Thymus (tissue), 11 donors: ENCODE results near the gene TPPP3. TPM values are rescaled to one million over a fixed set of nuclear protein-coding genes. Genes with fewer than 3 reads are reported as not detected.

Experiments used
- DNase-seq, 9 donors: peaks; one replicate each; pipeline ENCODE4 v3.0.0-alpha.2; 2013; ENCODE audit warnings: low spot score in 9 of 9, low read depth in 6 of 9, missing footprints in 1 of 9
- H3K27ac ChIP-seq, 2 donors: one replicate each; pipeline ENCODE4 v1.5.1; 2013; ENCODE audit warnings: control low read depth in 1 of 2, low read depth in 1 of 2, low read length in 1 of 2, mild to moderate bottlenecking in 1 of 2, moderate library complexity in 1 of 2
- H3K27me3 ChIP-seq, 2 donors: one replicate each; pipeline ENCODE4 v1.5.1; 2013; ENCODE audit warnings: low read length in 1 of 2; ENCODE audit not compliant: control insufficient read depth in 2 of 2, insufficient read depth in 1 of 2
- H3K36me3 ChIP-seq, 2 donors: one replicate each; pipeline ENCODE4 v1.5.1; 2013; ENCODE audit warnings: low read length in 1 of 2, mild to moderate bottlenecking in 1 of 2, moderate library complexity in 1 of 2; ENCODE audit not compliant: control insufficient read depth in 2 of 2, insufficient read depth in 2 of 2
- H3K4me1 ChIP-seq, 2 donors: one replicate each; pipeline ENCODE4 v1.5.1; 2013; ENCODE audit warnings: low read length in 2 of 2; ENCODE audit not compliant: control insufficient read depth in 2 of 2, insufficient read depth in 2 of 2
- H3K4me3 ChIP-seq, 2 donors: one replicate each; pipeline ENCODE4 v1.5.1; 2013; ENCODE audit warnings: low read length in 2 of 2, control low read depth in 1 of 2, mild to moderate bottlenecking in 1 of 2
- H3K9me3 ChIP-seq, 2 donors: one replicate each; pipeline ENCODE4 v1.5.1; 2013; ENCODE audit warnings: low read length in 1 of 2, mild to moderate bottlenecking in 1 of 2; ENCODE audit not compliant: control insufficient read depth in 2 of 2, insufficient read depth in 1 of 2
- WGBS: extraction: QIAGEN DNeasy Blood & Tissue Kit; methylation state at CpG from one replicate; pipeline ENCODE4 v1.1.7; 2013; 5-methylcytosine and 5-hydroxymethylcytosine counted together
- polyA plus RNA-seq: library from polyadenylated mRNA; stranded (reverse); fragments of 200-250 nt; gene quantifications from one replicate; pipeline ENCODE4 v1.2.3, GENCODE V29; 2013
- total RNA-seq: library from RNA; stranded (reverse); fragments of 120-200 nt; gene quantifications from one replicate; pipeline ENCODE4 v1.2.4, GENCODE V29; 2013
- donor health status: healthy.

The TPPP3 gene
- total and polyA plus RNA-seq, 2 donors: 1.6 to 9.0 TPM

- Histone ChIP-seq H3K36me3 (no peaks in the 10 kb centered on the region), H3K4me3 (no peak overlapping the region), H3K27ac (no peak overlapping the region), H3K9me3 (peaks cover 0 to 15% of the 10 kb centered on the region in 2 donors), H3K4me1 (peaks cover 0 to 15% of the 10 kb centered on the region in 2 donors), H3K27me3 (peaks cover 40 to 97% of the 10 kb centered on the region in 2 donors)
- WGBS: 50% methylated on average over 10 of the region's 10 CpGs
- no peak for DNase-seq
These were observed 1.8 kb upstream of the TPPP3 start for GRCh38 chr16:67395105-67395457.

- no peak overlapping the region for H3K27ac ChIP-seq
- no peak overlapping the region for H3K4me3 ChIP-seq
- H3K9me3 ChIP-seq: peaks cover 0 to 15% of the 10 kb centered on the region in 2 donors
- DNase-seq: no peak
- H3K27me3 ChIP-seq: peaks cover 40 to 96% of the 10 kb centered on the region in 2 donors
- H3K4me1 ChIP-seq: peaks cover 0 to 17% of the 10 kb centered on the region in 2 donors
- 6% methylated on average over 88 of the region's 88 CpGs for WGBS
- no peaks in the 10 kb centered on the region for H3K36me3 ChIP-seq
These were observed 1.1 kb upstream of the TPPP3 start for GRCh38 chr16:67394155-67395104.

GRCh38 chr16:67393788-67394154 lies 473 bp upstream of the TPPP3 start:
- peaks cover 40 to 92% of the 10 kb centered on the region in 2 donors for H3K27me3 ChIP-seq
- no peak overlapping the region for H3K27ac ChIP-seq
- DNase-seq: no peak
- H3K9me3 ChIP-seq: peaks cover 0 to 15% of the 10 kb centered on the region in 2 donors
- peak overlapping the region in 1 of 2 donors; percentile 4 for H3K4me3 ChIP-seq
- H3K36me3 ChIP-seq: no peaks in the 10 kb centered on the region
- WGBS: 9% methylated on average over 20 of the region's 20 CpGs
- H3K4me1 ChIP-seq: peaks cover 0 to 17% of the 10 kb centered on the region in 2 donors

- Histone ChIP-seq H3K4me3 (no peak overlapping the region), H3K27ac (no peak overlapping the region), H3K36me3 (no peaks in the 10 kb centered on the region), H3K4me1 (peaks cover 0 to 17% of the 10 kb centered on the region in 2 donors), H3K9me3 (peaks cover 0 to 15% of the 10 kb centered on the region in 2 donors), H3K27me3 (peaks cover 39 to 90% of the 10 kb centered on the region in 2 donors)
- DNase-seq: no peak
- WGBS: 92% methylated on average over 18 of the region's 18 CpGs
These were observed 818 bp downstream of the TPPP3 start for GRCh38 chr16:67392301-67393059.

- H3K27ac ChIP-seq: no peak overlapping the region
- no peak overlapping the region for H3K4me3 ChIP-seq
- peaks cover 0 to 13% of the 10 kb centered on the region in 2 donors for H3K4me1 ChIP-seq
- WGBS: 89% methylated on average over 15 of the region's 15 CpGs
- no peaks in the 10 kb centered on the region for H3K36me3 ChIP-seq
- no peak for DNase-seq
- peaks cover 0 to 15% of the 10 kb centered on the region in 2 donors for H3K9me3 ChIP-seq
- H3K27me3 ChIP-seq: peaks cover 37 to 88% of the 10 kb centered on the region in 2 donors
These were observed 1.6 kb downstream of the TPPP3 start for GRCh38 chr16:67391424-67392300.

GRCh38 chr16:67390816-67391423 lies 2.4 kb downstream of the TPPP3 start:
- Histone ChIP-seq H3K9me3 (peaks cover 0 to 15% of the 10 kb centered on the region in 2 donors), H3K27ac (no peak overlapping the region), H3K4me1 (peaks cover 0 to 9% of the 10 kb centered on the region in 2 donors), H3K36me3 (no peaks in the 10 kb centered on the region), H3K4me3 (no peak overlapping the region), H3K27me3 (peaks cover 34 to 81% of the 10 kb centered on the region in 2 donors)
- DNase-seq: no peak
- WGBS: 95% methylated on average over 11 of the region's 11 CpGs

GRCh38 chr16:67389911-67390815 lies 3.1 kb downstream of the TPPP3 start:
- Histone ChIP-seq H3K27me3 (peaks cover 27 to 77% of the 10 kb centered on the region in 2 donors), H3K4me1 (peaks cover 0 to 9% of the 10 kb centered on the region in 2 donors), H3K27ac (no peak overlapping the region), H3K36me3 (no peaks in the 10 kb centered on the region), H3K4me3 (no peak overlapping the region), H3K9me3 (peaks cover 0 to 9% of the 10 kb centered on the region in 2 donors)
- WGBS: 70% methylated on average over 27 of the region's 27 CpGs
- no peak for DNase-seq
